Colon (tissue), 2 donors: ENCODE results near the gene C1D.
"Not testable (repeated sequence)": the region's sequence is repeated elsewhere in the genome, so short reads cannot be mapped to it uniquely, and the experiment has no call there.

Experiments
- FAIRE-seq: peaks from 2 replicates; lab custom pipeline; 2012; peaks lifted over from hg19 to GRCh38; lab: Jason Lieb, UNC
- donor health status: control.
- donor health status: control.

Gene C1D

DNA sequence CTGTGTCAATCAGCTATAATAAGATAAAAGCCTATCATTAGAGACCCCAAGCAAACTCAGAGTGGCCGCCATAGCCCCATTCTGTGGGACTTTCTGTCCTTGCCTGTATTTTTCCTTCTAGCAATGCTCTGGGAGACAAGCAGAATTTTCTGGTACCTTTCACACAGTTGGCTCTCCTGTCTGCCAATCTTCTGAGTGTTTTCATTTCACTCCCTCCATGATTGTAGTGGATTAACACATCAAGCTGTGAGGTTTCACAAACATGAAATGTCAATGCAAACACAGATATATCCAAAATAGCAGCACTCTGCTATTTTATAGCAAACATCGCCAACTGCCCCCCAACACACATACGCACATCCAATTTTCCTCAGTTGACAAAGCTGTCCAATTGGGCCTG, 64.9 kb downstream of the C1D start:
- no peak for FAIRE-seq

DNA sequence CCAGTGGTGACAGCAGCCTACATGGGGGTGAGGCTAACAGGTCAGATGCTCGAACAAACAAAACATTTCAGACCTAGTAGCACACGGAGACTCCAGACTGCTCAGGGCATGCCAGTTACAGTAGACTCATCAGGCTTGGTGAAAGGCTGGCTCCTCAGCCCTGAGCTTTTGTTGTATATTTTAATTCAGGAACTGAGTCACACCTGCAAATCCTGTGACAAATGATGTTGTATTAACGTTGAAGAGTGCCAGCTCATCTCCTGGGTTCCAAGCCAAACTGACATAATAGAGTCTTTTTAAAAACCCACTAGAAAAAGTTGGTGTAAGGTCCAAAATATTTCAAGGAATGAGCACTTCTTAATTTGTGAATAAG, 65.3 kb downstream of the C1D start:
- FAIRE-seq: no peak

DNA sequence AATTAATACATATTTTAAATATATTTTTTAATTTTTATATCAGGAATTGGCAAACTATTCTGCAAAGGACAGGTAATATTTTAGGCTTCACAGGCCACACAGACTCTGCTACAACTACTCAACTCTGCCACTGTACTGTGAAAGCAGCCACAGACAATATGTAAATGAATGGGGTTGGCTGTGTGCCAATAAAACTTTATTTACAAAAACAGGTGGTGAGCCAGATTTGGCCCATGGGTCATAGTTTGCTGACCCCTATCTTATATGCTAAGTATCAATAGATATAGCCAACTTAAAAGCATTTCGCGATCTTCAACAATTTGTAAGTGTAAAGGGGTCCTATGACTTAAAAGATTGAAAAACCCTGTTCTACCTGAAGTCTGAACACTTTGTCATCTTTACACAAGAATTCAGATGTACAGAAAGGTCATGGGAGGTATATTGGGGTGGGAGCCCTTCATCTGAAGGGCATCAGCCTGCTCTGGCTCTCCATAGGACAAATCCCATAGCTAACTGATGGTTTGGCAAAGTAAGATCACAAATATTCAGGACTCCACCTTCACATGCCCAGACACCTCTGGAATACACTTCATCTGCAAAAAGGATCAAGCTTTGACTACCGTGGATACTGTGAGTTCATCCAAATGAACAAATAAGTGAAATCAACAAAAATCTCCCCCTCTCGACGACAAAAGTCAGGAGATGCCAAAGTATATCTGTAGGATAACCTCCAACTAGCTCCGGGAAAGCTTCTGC, 65.9 kb downstream of the C1D start:
- no peak for FAIRE-seq

DNA sequence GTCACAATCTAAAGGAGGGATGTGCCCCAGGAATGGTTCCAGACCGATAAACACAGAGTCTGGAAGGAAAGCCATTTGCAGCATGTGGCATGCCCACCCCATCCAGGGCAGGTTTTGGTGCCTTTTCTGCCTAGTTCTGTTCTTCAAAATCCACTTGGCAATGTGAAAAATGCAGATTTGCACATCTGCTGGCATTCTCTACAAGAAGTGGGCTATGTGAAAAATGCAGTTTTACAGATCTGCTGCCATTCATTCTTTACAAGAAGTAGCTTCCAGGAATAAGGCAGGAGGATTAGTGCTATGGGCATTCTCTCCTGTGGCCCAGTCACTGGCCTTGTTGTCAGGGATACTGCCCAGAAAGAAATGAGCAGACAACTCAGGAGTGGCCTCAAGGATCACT, 68.1 kb downstream of the C1D start:
- FAIRE-seq: no peak

DNA sequence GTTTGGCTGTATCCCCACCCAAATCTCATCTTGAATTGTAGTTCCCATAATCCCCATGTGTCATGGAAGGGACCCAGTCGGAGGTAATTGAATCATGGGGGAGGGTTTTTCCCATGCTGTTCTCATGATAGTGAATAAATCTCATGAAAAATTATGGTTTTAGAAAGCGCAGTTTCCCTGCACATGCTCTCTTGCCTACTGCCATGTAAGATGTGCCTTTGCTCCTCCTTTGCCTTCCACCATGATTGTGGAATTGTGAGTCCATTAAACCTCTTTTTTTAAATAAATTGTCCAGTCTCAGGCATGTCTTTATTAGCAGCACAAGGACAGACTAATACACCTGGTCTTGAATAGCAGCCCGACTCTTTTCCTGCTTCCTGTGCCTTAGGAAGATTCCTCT, 68.7 kb downstream of the C1D start:
- not testable (repeated sequence) for FAIRE-seq

DNA sequence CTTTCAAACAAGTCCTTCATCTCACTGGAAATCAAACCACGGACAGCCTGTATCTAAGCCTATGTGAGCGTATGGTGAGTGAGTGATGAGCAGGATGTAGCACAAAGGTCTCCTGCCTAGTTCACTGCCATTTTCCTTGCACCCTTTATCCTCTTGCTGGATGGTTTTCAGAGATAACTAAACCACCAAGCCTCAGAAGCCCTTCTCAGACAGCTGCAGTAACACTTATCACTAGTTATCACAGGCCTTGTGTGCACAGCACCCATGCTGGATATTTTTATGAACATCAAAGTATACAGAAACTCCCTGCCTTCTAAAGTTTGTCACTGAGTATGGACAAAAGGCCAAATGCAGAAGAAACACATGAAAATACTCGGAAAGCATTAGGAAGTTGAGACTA, 69.5 kb downstream of the C1D start:
- FAIRE-seq: no peak

DNA sequence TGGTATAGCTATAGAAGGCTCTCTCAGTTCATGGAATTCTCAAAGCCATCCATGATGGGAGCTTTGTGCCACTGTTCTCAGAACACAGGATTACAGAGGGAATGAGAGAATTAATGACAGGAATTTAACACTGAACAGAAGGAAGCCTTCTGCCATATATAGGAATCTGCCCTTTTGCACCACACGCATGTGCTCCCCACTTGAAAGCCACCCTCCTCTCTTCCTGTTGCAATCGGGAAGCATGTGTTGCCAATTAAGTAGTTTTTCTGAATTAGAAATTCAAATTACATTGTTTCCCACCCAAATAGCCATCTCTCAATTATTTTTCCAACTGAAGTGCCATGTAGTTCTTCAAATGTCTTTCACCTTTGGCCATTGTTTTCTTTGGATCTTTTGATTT, 71.3 kb downstream of the C1D start:
- no peak for FAIRE-seq
